ENCODE results near the gene RAB29. TPM values are rescaled to one million over a fixed set of nuclear protein-coding genes. Genes with fewer than 3 reads are reported as not detected.
A peak's percentile ranks its signal among the peaks of the same experiment; 100 is the strongest.

The RAB29 gene
- total and polyA plus RNA-seq, 9 of the 15 experiments (the other 6 are each of a cell fraction or from before 2014, with no cell fraction given) = 6.3 to 17.6 (median 8.0) TPM

DNA sequence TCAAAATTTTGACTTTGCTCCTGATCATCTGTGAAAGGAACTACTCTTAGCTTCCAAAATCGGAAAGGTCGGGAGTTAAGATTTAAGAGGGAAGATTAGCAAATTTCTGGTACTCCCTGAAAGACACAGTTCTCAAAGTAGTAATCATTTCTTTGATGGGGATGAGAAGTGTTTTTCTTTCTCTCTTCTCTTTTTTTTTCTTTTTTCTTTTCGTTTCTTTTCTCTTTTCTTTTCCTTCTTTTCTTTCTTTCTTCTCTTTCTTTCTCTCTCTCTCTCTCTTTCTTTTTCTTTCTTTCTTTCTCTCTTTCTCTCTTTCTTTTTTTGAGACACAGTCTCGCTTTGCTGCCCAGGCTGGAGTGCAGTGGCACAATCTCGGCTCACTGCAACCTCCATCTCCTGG, 5.1 kb upstream of the RAB29 start:
- no peak for TF ChIP-seq ZNF589 (CRISPR knock-in tag; IDR thresholded peaks at IDR 0.05; ENCODE audit: low read depth)
- peak; percentile 67 for TF ChIP-seq U2AF1 (optimal IDR thresholded peaks at IDR 0.05; ENCODE audit: low read depth, low read length)
- no peak for TF ChIP-seq GTF2A2 (tag; IDR thresholded peaks at IDR 0.05)
- TF ChIP-seq TOE1 (IDR thresholded peaks at IDR 0.05; ENCODE audit: borderline replicate concordance) = no peak
- no peak for TF ChIP-seq TOE1 (CRISPR knock-in tag; IDR thresholded peaks at IDR 0.05; ENCODE audit: borderline replicate concordance, low read depth)
- TF ChIP-seq NUFIP1 (IDR thresholded peaks at IDR 0.05; ENCODE audit: partially characterized antibody) = no peak
- TF ChIP-seq ZNF512 (tag; IDR thresholded peaks at IDR 0.05) = peak; percentile 93
- no peak for TF ChIP-seq CREBBP (IDR thresholded peaks at IDR 0.05; ENCODE audit: low read depth, low read length)
- TF ChIP-seq, protein P1, sequence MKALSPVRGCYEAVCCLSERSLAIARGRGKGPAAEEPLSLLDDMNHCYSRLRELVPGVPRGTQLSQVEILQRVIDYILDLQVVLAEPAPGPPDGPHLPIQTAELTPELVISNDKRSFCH (CRISPR knock-in tag; IDR thresholded peaks at IDR 0.05) = no peak
- TF ChIP-seq, protein P1 (tag; IDR thresholded peaks at IDR 0.05) = no peak
- TF ChIP-seq HOXB6 (CRISPR knock-in tag; IDR thresholded peaks at IDR 0.05; ENCODE audit: borderline replicate concordance) = no peak
- no peak for TF ChIP-seq E4F1 (CRISPR knock-in tag; IDR thresholded peaks at IDR 0.05; ENCODE audit: borderline replicate concordance)
- no peak for TF ChIP-seq KLF10 (CRISPR knock-in tag; IDR thresholded peaks at IDR 0.05)
- no peak for TF ChIP-seq PTBP1 (IDR thresholded peaks at IDR 0.05; ENCODE audit: low read depth, low read length)
- no peak for TF ChIP-seq HES1 (IDR thresholded peaks at IDR 0.05; ENCODE audit: low read depth)
- no peak for TF ChIP-seq RBM22 (IDR thresholded peaks at IDR 0.05; ENCODE audit: low read depth, low read length, poor library complexity, severe bottlenecking)
- TF ChIP-seq SNRNP70 (optimal IDR thresholded peaks at IDR 0.05; ENCODE audit: low read depth, low read length) = no peak
- no peaks in the 10 kb centered on the region for H4K20me1 ChIP-seq (replicated peaks; ENCODE audit: control insufficient read depth, insufficient read depth, low read length)
- BruUV-seq (replicated peaks) = no TSS peak
- no peaks in the 10 kb centered on the region for H3K79me2 ChIP-seq (ENCODE audit: control insufficient read depth, insufficient read depth, low read length)
- H2AFZ ChIP-seq (ENCODE audit: low read depth, low read length) = no peak overlapping the region
- DNase-seq (ENCODE audit: extremely low read depth in 1 of 4, low spot score in 3 of 4) (no peak), ATAC-seq (no peak), FAIRE-seq (no peak)
- no peaks in the 10 kb centered on the region for H3K9me1 ChIP-seq (ENCODE audit: control insufficient read depth, insufficient read depth, low read length)
- intact Hi-C loops (cut with micrococcal nuclease) (loop anchor here (10.0 kb wide), 1 partner anchor 186 kb away; no protein-coding TSS in a partner anchor), in situ Hi-C loops (cut with MboI) (no loop called here)
- WGBS (ENCODE audit: insufficient coverage, low coverage, missing lambda C conversion rate) = 19% methylated on average over 5 of the region's 5 CpGs
- no peak overlapping the region for H3K4me2 ChIP-seq (ENCODE audit: insufficient read depth, low read length)
- H3K27ac ChIP-seq (ENCODE audit: extremely low read depth, low read depth, low read length) = no peak overlapping the region
- CTCF ChIA-PET (ENCODE audit: low intra/inter-chr PET ratio) = interaction anchor here (0.6 kb wide), 1 partner anchor 11 kb away, joined by 5 read pairs; no protein-coding TSS in a partner anchor
- H3K27me3 ChIP-seq (ENCODE audit: control insufficient read depth in 2 of 2, insufficient read depth in 2 of 2, low read length in 2 of 2) = no peaks in the 10 kb centered on the region; a peak in 2 of 5 replicates
- H3K9ac ChIP-seq (ENCODE audit: insufficient read depth in 1 of 2, low read depth in 2 of 2, low read length in 2 of 2) = no peak overlapping the region
- no peaks in the 10 kb centered on the region for H3K36me3 ChIP-seq (ENCODE audit: control insufficient read depth, insufficient read depth, low read length)
- POLR2A ChIA-PET = interaction anchor here (0.6 kb wide), 1 partner anchor 1907 kb away, joined by 3 read pairs; no protein-coding TSS in a partner anchor
- H3K9me3 ChIP-seq (replicated peaks; ENCODE audit: control insufficient read depth, insufficient read depth, low read depth, low read length) = 0 out of 2 replicates have a peak, but pooled peaks cover 4% of the 10 kb centered on the region
- H3K4me1 ChIP-seq (replicated peaks in 1 of 2; ENCODE audit: control insufficient read depth in 2 of 2, insufficient read depth in 2 of 2, low read length in 2 of 2) = peaks cover 0 to 6% of the 10 kb centered on the region in 2 experiments; a peak in 2 of 5 replicates
- H3K4me3 ChIP-seq = no peak overlapping the region

All from K562 (cell line).